Activated T-helper 17 cell treated with anti-CD3 and anti-CD28 coated beads, Interleukin-2, amount 50 U/mL, for 72 hours (primary cell): ENCODE measurements around the gene ZFYVE16. TPM values are rescaled to one million over a fixed set of nuclear protein-coding genes. Genes with fewer than 3 reads are reported as not detected.
A peak's percentile ranks its signal among the peaks of the same experiment; 100 is the strongest.
"Not testable (repeated sequence)": the region's sequence is repeated elsewhere in the genome, so short reads cannot be mapped to it uniquely, and the experiment has no call there.

ENCODE experiments used
- ATAC-seq: fragments of 150-1000 bp; cut with Tn5 transposase; replicated peaks from 2 replicates; pipeline ENCODE4 v1.10.0; 2021; ENCODE audit warnings: mild to moderate bottlenecking, moderate library complexity
- H3K27ac Mint-ChIP-seq: one replicate; pipeline ENCODE4 v1.8.0; 2022; ENCODE audit warnings: mixed read lengths
- H3K27me3 Mint-ChIP-seq: one replicate; pipeline ENCODE4 v1.8.0; 2022; ENCODE audit warnings: mixed read lengths
- H3K36me3 Mint-ChIP-seq: one replicate; pipeline ENCODE4 v1.8.0; 2022; ENCODE audit warnings: low read depth, mild to moderate bottlenecking, mixed read lengths
- H3K4me1 Mint-ChIP-seq: one replicate; pipeline ENCODE4 v1.8.0; 2022; ENCODE audit warnings: mixed read lengths
- H3K4me3 Mint-ChIP-seq: one replicate; pipeline ENCODE4 v1.8.0; 2022; ENCODE audit warnings: mild to moderate bottlenecking, mixed read lengths
- H3K9me3 Mint-ChIP-seq: one replicate; pipeline ENCODE4 v1.8.0; 2022; ENCODE audit warnings: mixed read lengths
- total RNA-seq, 2 donors: library from RNA; stranded (reverse); gene quantifications; one replicate each; pipeline ENCODE4 v1.2.3, GENCODE V29; 2022

The ZFYVE16 gene
- total RNA-seq, 2 donors from 2014 or later, result 15.5 to 16.6 TPM

GRCh38 chr5:80442742-80443141 is 34.9 kb downstream of the ZFYVE16 start:
- no peak for ATAC-seq
- Mint-ChIP-seq H3K36me3 (peaks cover 40% of the 10 kb centered on the region), H3K4me3 (no peak overlapping the region), H3K27me3 (no peaks in the 10 kb centered on the region), H3K4me1 (no peaks in the 10 kb centered on the region), H3K27ac (no peak overlapping the region), H3K9me3 (no peaks in the 10 kb centered on the region)

GRCh38 chr5:80453366-80453765 is 45.5 kb downstream of the ZFYVE16 start:
- H3K4me1 Mint-ChIP-seq, result no peaks in the 10 kb centered on the region
- no peak overlapping the region for H3K4me3 Mint-ChIP-seq
- peaks cover 71% of the 10 kb centered on the region for H3K36me3 Mint-ChIP-seq
- H3K27ac Mint-ChIP-seq, result no peak overlapping the region
- H3K9me3 Mint-ChIP-seq, result no peaks in the 10 kb centered on the region
- no peak for ATAC-seq
- no peaks in the 10 kb centered on the region for H3K27me3 Mint-ChIP-seq

DNA sequence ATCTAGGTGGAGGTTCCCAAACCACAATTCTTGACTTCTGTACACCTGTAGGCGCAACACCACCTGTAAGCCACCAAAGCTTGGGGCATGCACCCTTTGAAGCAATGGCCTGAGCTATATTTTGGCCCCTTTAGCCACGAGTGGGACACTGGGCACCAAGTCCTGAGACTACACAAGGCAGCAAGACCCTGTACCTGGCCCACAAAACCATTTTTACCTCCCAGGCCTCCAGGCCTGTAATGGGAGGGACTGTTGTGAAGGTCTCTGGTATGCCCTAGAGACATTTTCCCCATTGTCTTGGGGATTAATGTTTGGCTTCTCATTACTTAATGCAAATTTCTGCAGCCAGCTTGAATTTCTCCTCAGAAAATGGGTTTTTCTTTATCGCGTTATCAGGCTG is 55.4 kb downstream of the ZFYVE16 start:
- Mint-ChIP-seq H3K4me1 (no peaks in the 10 kb centered on the region), H3K9me3 (peaks cover 17% of the 10 kb centered on the region), H3K27me3 (no peaks in the 10 kb centered on the region), H3K4me3 (no peak overlapping the region), H3K36me3 (peaks cover 79% of the 10 kb centered on the region), H3K27ac (no peak overlapping the region)
- ATAC-seq, result no peak

GRCh38 chr5:80466669-80467485 is 59.0 kb downstream of the ZFYVE16 start:
- Mint-ChIP-seq H3K4me1 (no peaks in the 10 kb centered on the region), H3K36me3 (peaks cover 75% of the 10 kb centered on the region), H3K27ac (no peak overlapping the region), H3K4me3 (no peak overlapping the region), H3K27me3 (no peaks in the 10 kb centered on the region), H3K9me3 (peaks cover 22% of the 10 kb centered on the region)
- no peak for ATAC-seq

GRCh38 chr5:80468131-80468530 is 60.3 kb downstream of the ZFYVE16 start:
- no peak overlapping the region for H3K4me3 Mint-ChIP-seq
- no peaks in the 10 kb centered on the region for H3K27me3 Mint-ChIP-seq
- H3K9me3 Mint-ChIP-seq, result peaks cover 22% of the 10 kb centered on the region
- ATAC-seq, result no peak
- H3K27ac Mint-ChIP-seq, result no peak overlapping the region
- no peaks in the 10 kb centered on the region for H3K4me1 Mint-ChIP-seq
- H3K36me3 Mint-ChIP-seq, result peaks cover 72% of the 10 kb centered on the region

DNA sequence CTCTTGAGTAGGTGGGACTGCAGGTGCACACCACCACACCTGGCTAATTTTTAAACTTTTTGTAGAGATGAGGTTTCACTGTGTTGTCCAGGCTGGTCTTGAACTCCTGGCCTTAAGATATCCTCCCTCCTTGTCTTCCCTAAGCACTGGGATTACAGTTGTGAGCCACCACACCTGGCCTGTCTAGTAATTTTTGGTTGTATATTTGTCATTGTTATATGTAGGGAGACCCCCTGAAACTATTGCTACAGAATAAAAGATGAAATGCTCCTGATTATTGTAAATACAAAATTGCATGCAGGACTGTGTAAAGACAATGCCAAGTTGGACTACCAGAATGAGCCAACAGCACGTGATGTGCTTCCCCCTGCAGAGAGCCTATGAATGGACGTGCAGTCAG is 62.8 kb downstream of the ZFYVE16 start:
- H3K9me3 Mint-ChIP-seq, H3K27ac Mint-ChIP-seq, H3K27me3 Mint-ChIP-seq, ATAC-seq, H3K4me3 Mint-ChIP-seq, H3K4me1 Mint-ChIP-seq: not testable (repeated sequence)
- H3K36me3 Mint-ChIP-seq, result peaks cover 69% of the 10 kb centered on the region

GRCh38 chr5:80474929-80475328 is 67.1 kb downstream of the ZFYVE16 start:
- Mint-ChIP-seq H3K9me3 (no peaks in the 10 kb centered on the region), H3K4me1 (no peaks in the 10 kb centered on the region), H3K27me3 (no peaks in the 10 kb centered on the region), H3K36me3 (peaks cover 68% of the 10 kb centered on the region), H3K27ac (no peak overlapping the region), H3K4me3 (no peak overlapping the region)
- ATAC-seq, result no peak

DNA sequence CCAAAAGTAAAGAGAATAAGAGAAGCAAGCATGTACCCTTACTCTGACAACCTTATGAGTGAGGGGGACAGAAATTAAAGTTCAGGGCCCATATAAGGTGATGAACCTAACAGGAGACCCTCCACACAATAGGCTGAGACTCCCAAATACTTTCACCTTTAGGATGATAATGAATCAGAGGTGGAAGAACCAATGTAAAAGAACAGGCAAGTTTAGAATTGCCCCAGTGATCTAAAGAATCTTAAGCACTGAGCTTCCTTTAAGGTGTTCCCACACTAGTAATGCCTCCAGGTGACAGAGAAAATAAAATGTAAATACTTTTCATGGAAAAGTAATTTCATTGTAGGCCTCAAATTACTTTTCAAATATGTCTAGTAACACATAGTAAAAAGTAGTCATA is 71.8 kb downstream of the ZFYVE16 start:
- no peak overlapping the region for H3K27ac Mint-ChIP-seq

DNA sequence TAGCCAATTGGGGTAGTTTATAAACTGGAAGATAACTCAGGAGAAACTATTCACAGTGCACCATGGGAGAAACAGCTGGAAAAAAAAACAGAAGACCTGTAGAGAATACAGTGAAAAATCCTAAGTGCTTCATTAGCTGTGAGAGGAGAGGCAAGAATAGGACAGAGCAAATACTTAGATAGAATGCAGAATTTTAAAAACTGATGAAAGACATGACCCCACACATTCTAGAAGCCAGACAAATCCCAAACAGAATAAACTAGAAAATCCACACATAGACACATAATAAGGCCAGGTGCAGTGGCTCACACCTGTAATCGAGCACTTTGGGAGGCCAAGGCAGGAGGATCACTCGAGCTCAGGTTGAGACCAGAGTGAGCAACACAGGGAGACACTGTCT is 72.5 kb downstream of the ZFYVE16 start:
- no peak overlapping the region for H3K27ac Mint-ChIP-seq
- H3K36me3 Mint-ChIP-seq, result peaks cover 22% of the 10 kb centered on the region
- no peaks in the 10 kb centered on the region for H3K9me3 Mint-ChIP-seq
- peaks cover 4% of the 10 kb centered on the region for H3K4me1 Mint-ChIP-seq
- no peaks in the 10 kb centered on the region for H3K27me3 Mint-ChIP-seq
- no peak for ATAC-seq
- H3K4me3 Mint-ChIP-seq, result no peak overlapping the region

More for the DNA sequence above, 71.8 kb downstream of the ZFYVE16 start:
- no peak for ATAC-seq
- Mint-ChIP-seq H3K4me3 (no peak overlapping the region), H3K36me3 (peaks cover 28% of the 10 kb centered on the region), H3K9me3 (no peaks in the 10 kb centered on the region), H3K27me3 (no peaks in the 10 kb centered on the region), H3K4me1 (peaks cover 4% of the 10 kb centered on the region)

DNA sequence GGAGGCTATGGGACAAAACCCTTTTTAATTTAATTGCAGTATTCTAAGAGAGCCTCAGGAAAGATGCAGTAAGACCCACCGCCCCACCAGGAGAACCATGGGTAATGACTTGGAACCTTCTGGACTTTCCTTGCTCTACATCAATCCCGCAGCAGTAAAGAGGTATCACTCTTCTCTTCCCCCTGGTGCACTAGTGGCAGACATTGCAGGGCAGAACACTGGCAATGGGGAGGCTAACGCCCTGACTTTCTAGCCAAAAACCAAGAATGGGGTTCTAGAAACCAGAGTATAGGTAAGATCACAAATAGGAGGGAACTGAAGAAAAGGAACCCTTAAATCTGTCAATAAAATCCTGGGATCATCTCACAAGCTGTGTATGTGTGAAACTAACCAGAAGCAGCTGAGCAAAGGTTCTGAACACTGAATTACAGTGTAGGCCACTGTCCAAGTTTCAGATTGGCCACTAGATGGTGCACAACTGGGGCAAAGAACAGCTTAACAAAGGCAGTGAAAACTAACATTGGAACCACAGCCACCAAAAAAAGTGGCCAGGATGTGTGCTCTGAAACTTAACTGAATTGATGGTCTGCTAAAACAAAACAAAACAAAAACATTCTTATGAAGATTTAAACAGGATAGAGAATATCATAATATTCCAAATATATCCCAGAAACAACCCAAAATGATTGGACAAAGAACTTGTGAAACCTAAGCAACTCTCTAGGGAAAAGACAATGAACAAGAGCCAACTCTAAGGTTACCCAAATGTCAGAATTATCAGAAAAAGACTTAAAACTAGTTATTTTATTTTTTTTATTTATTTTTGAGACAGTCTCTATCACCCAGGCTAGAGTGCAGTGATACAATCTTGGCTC is 73.4 kb downstream of the ZFYVE16 start:
- peaks cover 13% of the 10 kb centered on the region for H3K36me3 Mint-ChIP-seq
- no peak overlapping the region for H3K4me3 Mint-ChIP-seq
- H3K4me1 Mint-ChIP-seq, result peaks cover 4% of the 10 kb centered on the region
- H3K27ac Mint-ChIP-seq, result no peak overlapping the region
- no peaks in the 10 kb centered on the region for H3K9me3 Mint-ChIP-seq
- ATAC-seq, result peak; percentile 79
- no peaks in the 10 kb centered on the region for H3K27me3 Mint-ChIP-seq

DNA sequence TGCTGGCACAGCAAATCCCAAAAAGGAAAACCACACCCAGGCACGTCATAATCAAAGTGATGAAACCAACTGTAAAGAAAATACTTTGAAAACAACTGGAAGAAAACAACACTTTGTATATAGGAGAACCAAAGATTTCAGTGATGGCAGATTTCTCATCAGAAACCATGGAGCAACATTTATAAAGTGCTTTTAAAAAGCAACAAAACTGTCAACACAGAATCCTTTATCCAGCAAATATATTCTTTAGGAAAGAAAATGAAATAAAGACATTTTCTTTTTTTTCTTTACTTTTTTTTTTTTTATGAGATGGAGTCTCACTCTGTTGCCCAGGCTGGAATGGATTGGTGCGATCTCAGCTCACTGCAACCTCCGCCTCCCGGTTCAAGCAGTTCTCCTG is 74.7 kb downstream of the ZFYVE16 start:
- peaks cover 7% of the 10 kb centered on the region for H3K27me3 Mint-ChIP-seq
- no peak overlapping the region for H3K27ac Mint-ChIP-seq
- no peaks in the 10 kb centered on the region for H3K9me3 Mint-ChIP-seq
- H3K4me3 Mint-ChIP-seq, result no peak overlapping the region
- H3K36me3 Mint-ChIP-seq, result peaks cover 8% of the 10 kb centered on the region
- no peak for ATAC-seq
- peaks cover 14% of the 10 kb centered on the region for H3K4me1 Mint-ChIP-seq

DNA sequence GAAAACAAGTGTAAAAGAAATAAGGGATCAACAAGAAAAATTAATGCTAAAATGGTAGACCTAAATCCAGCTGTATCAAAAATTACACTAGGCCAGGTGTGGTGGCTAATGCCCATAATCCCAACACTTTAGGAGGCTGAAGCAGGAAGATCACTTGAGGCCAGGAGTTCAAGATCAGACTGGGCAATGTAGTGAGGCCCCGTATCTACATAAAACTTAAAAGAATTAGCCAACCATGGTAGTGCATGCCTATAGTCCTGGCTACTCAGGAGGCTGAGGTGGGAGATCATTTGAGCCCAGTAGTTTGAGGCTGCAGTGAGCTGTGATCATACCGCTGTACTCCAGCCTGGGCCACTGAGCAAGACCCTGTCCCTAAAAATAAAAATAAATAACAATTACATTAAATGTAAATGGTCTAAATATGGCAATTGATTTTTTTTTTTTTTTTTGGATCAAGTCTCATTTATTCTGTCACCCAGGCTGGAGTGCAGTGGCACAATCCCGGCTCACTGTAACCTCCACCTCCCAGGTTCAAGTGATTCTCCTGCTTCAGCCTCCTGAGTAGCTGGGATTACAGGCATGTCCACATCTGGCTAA is 75.9 kb downstream of the ZFYVE16 start:
- Mint-ChIP-seq H3K9me3 (no peaks in the 10 kb centered on the region), H3K36me3 (peaks cover under 1% of the 10 kb centered on the region), H3K27ac (no peak overlapping the region), H3K27me3 (peaks cover 7% of the 10 kb centered on the region), H3K4me1 (peaks cover 14% of the 10 kb centered on the region), H3K4me3 (no peak overlapping the region)
- no peak for ATAC-seq

DNA sequence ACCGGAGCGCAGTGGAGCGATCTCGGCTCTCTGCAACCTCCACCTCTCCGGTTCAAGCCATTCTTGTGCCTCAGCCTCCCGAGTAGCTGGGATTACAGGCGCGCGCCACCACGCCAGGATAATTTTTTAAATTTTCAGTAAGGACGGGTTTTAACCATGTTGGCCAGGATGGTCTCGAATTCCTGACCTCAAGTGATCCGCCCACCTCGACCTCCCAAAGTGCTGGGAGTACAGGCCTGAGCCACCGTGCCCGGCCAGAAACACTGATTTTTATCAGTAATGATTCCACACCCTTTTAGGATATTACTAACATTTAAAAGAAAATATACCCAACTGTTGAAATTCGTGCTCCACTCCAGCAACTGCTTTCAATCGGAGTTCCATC is 79.6 kb downstream of the ZFYVE16 start:
- no peak for ATAC-seq
- Mint-ChIP-seq H3K27ac (peak overlapping the region; percentile 81), H3K4me3 (peak overlapping the region; percentile 80), H3K4me1 (peaks cover 9% of the 10 kb centered on the region), H3K9me3 (no peaks in the 10 kb centered on the region), H3K36me3 (no peaks in the 10 kb centered on the region), H3K27me3 (peaks cover 7% of the 10 kb centered on the region)

DNA sequence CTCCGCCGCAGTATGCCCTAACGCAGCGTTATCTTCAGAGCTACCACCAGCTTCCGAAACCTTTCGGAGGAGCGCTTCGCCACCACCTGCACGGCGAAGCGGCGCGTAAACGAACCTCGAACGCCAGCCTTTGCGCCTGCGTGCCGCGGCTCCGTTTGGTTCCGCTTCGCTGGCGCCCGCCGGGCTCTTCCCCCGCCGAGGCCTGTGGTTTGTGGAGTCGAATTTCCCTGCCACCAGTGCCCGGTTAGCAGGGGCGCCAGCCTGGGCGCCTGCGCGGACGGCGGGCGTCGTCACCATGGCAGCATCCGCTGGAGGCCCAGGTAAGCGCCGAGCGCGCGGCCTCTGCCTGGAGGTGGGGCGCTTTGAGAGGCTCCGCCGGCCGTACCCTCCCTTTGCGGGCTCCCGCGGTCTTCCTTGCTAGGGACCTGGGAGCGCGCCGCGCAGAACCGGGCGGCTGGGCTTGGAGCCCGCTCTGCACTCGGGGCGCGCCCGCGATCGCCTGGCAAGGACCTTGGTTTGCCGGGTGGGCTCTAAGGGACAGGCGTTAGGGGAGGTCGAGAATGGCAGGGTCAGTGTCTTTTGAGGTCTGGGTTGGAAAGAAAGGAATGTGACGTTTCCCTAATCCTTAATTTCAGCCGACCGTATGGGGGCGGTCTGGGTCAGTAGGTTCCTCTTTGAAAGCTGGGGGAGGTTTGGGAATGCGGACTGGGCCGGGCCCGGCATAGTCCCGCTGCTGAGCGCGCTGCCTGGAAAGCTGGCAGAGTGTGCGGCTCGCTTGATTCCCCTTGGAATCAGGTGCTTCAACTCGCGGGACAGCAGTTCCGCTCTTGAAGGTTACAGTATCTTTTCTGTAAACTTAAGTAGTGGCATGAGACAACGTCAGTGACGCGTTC is 80.2 kb downstream of the ZFYVE16 start, which contains the start of gene FAM151B:
Gene FAM151B, plus strand, starts transcription at position 272 of the 893 bp plus-strand sequence. Its CDS starts 24 bp downstream, at position 296.
- peak; percentile 97 for ATAC-seq
- peaks cover 7% of the 10 kb centered on the region for H3K27me3 Mint-ChIP-seq
- peak within 1 kb of the TSS; percentile 81 for H3K27ac Mint-ChIP-seq
- H3K4me3 Mint-ChIP-seq, result peak within 1 kb of the TSS; percentile 80
- H3K36me3 Mint-ChIP-seq, result no peaks in the 10 kb centered on the region
- H3K4me1 Mint-ChIP-seq, result peaks cover 9% of the 10 kb centered on the region
- H3K9me3 Mint-ChIP-seq, result no peaks in the 10 kb centered on the region
